HepG2 (cell line): ENCODE data around the gene SS18L1. TPM values are rescaled to one million over a fixed set of nuclear protein-coding genes. Genes with fewer than 3 reads are reported as not detected.

Experiments used
- ELF3 ChIP-seq: IDR thresholded peaks from 2 replicates; pipeline ENCODE4 v1.6.1; 2016; ENCODE audit warnings: missing genetic modification reagents, missing compliant biosample characterization
- HOXA3 ChIP-seq: sonication (generic); formaldehyde crosslinking; IDR thresholded peaks from 2 replicates; pipeline ENCODE4 v1.5.0; 2020; ENCODE audit warnings: missing genetic modification reagents
- KIAA2018 ChIP-seq: sonication (generic); formaldehyde crosslinking; IDR thresholded peaks from 2 replicates; pipeline ENCODE4 v1.5.0; 2020; ENCODE audit warnings: mild to moderate bottlenecking, missing genetic modification reagents, borderline replicate concordance
- NR2F6 ChIP-seq, 2 experiments: IDR thresholded peaks; 2 replicates each; pipeline ENCODE4 v1.6.1; 2016; ENCODE audit warnings: antibody characterized with exemption in 1 of 2, mild to moderate bottlenecking in 1 of 2
- RELA ChIP-seq: sonication (generic); formaldehyde crosslinking; IDR thresholded peaks from 2 replicates; pipeline ENCODE4 v1.4.0; 2020; ENCODE audit warnings: missing genetic modification reagents
- ZMYM4 ChIP-seq: sonication (generic); formaldehyde crosslinking; IDR thresholded peaks from 2 replicates; pipeline ENCODE4 v1.8.1; 2023; ENCODE audit warnings: mild to moderate bottlenecking, missing genetic modification reagents
- polyA plus RNA-seq, 8 experiments: library from polyadenylated mRNA; depleted of rRNA in 3 of 8; stranded (reverse) in 7 of 8; unstranded in 1 of 8; fragments of >200 nt; fragmentation: Illumina TruSeq in 4 of 8; extraction: Trizol in 4 of 8; gene quantifications; 2 replicates each; pipeline versions ENCODE4 v1.2.1 to v1.2.3, GENCODE V29; 2011 to 2016; ENCODE audit warnings: low read depth in 4 of 8, missing spikeins in 1 of 8, mixed read lengths in 1 of 8; ENCODE audit not compliant: insufficient read depth in 1 of 8
- total RNA-seq, 5 experiments: library from RNA; depleted of rRNA; stranded (reverse); fragments of >200 nt; fragmentation: Illumina TruSeq; extraction: Trizol; gene quantifications; 2 replicates each; pipeline ENCODE4 v1.2.3, GENCODE V29; 2016; ENCODE audit warnings: low read depth in 1 of 5
- TF ChIP-seq, protein P1 (sequence below): sonication (generic); formaldehyde crosslinking; IDR thresholded peaks from 2 replicates; pipeline ENCODE4 v1.5.0; 2020; ENCODE audit warnings: mild to moderate bottlenecking, missing genetic modification reagents, moderate library complexity
- TF ChIP-seq, protein P2 (sequence below): sonication (generic); formaldehyde crosslinking; IDR thresholded peaks from 2 replicates; pipeline ENCODE4; 2020; ENCODE audit warnings: missing genetic modification reagents, mild to moderate bottlenecking, borderline replicate concordance
- TF ChIP-seq, protein P3 (sequence below): sonication (generic); formaldehyde crosslinking; IDR thresholded peaks from 2 replicates; pipeline ENCODE4 v1.4.0; 2020; ENCODE audit warnings: missing genetic modification reagents
- TF ChIP-seq, protein P4 (sequence below): sonication (generic); formaldehyde crosslinking; IDR thresholded peaks from 2 replicates; pipeline ENCODE4 v1.4.0; 2020; ENCODE audit warnings: missing genetic modification reagents

The SS18L1 gene
- total and polyA plus RNA-seq, 2 of the 13 experiments (the other 11 are each of a cell fraction or from before 2014, with no cell fraction given) = 17.8 to 27.6 TPM

- TF ChIP-seq, protein P1, sequence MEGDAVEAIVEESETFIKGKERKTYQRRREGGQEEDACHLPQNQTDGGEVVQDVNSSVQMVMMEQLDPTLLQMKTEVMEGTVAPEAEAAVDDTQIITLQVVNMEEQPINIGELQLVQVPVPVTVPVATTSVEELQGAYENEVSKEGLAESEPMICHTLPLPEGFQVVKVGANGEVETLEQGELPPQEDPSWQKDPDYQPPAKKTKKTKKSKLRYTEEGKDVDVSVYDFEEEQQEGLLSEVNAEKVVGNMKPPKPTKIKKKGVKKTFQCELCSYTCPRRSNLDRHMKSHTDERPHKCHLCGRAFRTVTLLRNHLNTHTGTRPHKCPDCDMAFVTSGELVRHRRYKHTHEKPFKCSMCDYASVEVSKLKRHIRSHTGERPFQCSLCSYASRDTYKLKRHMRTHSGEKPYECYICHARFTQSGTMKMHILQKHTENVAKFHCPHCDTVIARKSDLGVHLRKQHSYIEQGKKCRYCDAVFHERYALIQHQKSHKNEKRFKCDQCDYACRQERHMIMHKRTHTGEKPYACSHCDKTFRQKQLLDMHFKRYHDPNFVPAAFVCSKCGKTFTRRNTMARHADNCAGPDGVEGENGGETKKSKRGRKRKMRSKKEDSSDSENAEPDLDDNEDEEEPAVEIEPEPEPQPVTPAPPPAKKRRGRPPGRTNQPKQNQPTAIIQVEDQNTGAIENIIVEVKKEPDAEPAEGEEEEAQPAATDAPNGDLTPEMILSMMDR = peak; percentile 90
- TF ChIP-seq RELA (CRISPR knock-in tag) (peak; percentile 86), KIAA2018 (CRISPR knock-in tag) (no peak), HOXA3 (CRISPR knock-in tag) (peak; percentile 52; the same call in 1 of the 2 replicates), ELF3 (CRISPR knock-in tag) (peak; percentile 35; the same call in 1 of the 2 replicates), NR2F6 (IDR thresholded peaks at IDR 0.05) (no peak), NR2F6 (CRISPR knock-in tag; IDR thresholded peaks at IDR 0.05) (0 out of 2 replicates have a peak, but pooled peaks have one; percentile 20), ZMYM4 (CRISPR knock-in tag) (peak; percentile 47; the same call in 1 of the 2 replicates)
- TF ChIP-seq, protein P2, sequence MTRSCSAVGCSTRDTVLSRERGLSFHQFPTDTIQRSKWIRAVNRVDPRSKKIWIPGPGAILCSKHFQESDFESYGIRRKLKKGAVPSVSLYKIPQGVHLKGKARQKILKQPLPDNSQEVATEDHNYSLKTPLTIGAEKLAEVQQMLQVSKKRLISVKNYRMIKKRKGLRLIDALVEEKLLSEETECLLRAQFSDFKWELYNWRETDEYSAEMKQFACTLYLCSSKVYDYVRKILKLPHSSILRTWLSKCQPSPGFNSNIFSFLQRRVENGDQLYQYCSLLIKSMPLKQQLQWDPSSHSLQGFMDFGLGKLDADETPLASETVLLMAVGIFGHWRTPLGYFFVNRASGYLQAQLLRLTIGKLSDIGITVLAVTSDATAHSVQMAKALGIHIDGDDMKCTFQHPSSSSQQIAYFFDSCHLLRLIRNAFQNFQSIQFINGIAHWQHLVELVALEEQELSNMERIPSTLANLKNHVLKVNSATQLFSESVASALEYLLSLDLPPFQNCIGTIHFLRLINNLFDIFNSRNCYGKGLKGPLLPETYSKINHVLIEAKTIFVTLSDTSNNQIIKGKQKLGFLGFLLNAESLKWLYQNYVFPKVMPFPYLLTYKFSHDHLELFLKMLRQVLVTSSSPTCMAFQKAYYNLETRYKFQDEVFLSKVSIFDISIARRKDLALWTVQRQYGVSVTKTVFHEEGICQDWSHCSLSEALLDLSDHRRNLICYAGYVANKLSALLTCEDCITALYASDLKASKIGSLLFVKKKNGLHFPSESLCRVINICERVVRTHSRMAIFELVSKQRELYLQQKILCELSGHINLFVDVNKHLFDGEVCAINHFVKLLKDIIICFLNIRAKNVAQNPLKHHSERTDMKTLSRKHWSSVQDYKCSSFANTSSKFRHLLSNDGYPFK = no peak; the same call in 1 of the 2 replicates
- TF ChIP-seq, protein P3, sequence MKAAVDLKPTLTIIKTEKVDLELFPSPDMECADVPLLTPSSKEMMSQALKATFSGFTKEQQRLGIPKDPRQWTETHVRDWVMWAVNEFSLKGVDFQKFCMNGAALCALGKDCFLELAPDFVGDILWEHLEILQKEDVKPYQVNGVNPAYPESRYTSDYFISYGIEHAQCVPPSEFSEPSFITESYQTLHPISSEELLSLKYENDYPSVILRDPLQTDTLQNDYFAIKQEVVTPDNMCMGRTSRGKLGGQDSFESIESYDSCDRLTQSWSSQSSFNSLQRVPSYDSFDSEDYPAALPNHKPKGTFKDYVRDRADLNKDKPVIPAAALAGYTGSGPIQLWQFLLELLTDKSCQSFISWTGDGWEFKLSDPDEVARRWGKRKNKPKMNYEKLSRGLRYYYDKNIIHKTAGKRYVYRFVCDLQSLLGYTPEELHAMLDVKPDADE (CRISPR knock-in tag) = 0 out of 2 replicates have a peak, but pooled peaks have one; percentile 52
- TF ChIP-seq, protein P4, sequence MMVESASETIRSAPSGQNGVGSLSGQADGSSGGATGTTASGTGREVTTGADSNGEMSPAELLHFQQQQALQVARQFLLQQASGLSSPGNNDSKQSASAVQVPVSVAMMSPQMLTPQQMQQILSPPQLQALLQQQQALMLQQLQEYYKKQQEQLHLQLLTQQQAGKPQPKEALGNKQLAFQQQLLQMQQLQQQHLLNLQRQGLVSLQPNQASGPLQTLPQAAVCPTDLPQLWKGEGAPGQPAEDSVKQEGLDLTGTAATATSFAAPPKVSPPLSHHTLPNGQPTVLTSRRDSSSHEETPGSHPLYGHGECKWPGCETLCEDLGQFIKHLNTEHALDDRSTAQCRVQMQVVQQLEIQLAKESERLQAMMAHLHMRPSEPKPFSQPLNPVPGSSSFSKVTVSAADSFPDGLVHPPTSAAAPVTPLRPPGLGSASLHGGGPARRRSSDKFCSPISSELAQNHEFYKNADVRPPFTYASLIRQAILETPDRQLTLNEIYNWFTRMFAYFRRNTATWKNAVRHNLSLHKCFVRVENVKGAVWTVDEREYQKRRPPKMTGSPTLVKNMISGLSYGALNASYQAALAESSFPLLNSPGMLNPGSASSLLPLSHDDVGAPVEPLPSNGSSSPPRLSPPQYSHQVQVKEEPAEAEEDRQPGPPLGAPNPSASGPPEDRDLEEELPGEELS = peak; percentile 33; the same call in 1 of the 2 replicates
Measured at GRCh38 chr20:62156592-62157386, 13.2 kb downstream of the SS18L1 start (continued).
